Measurements from ENCODE around the gene TEX14.
A peak's percentile ranks its signal among the peaks of the same experiment; 100 is the strongest.

TEX14 gene

DNA sequence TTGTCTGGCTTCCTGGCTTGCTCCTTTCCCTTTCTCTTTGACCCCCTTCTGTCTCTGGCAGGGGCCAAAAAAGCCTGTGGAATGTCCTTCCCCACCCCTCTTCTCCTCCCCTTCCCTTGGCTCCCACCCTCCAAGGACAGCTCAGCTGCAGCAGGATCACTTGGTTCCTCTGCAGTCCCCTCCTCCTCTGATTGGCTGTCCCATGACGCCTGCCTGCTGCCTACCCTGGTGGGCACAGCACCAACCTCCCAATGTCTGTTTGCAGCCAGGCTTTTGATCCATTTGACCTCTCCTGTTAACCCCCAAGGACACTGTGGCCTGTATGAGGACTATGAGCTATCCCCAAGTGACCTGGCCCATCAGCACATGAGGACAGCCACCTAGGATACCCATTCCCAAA is 162.6 kb downstream of the TEX14 start:
- no peak for DNase-seq (ENCODE audit: low read depth)

DNA sequence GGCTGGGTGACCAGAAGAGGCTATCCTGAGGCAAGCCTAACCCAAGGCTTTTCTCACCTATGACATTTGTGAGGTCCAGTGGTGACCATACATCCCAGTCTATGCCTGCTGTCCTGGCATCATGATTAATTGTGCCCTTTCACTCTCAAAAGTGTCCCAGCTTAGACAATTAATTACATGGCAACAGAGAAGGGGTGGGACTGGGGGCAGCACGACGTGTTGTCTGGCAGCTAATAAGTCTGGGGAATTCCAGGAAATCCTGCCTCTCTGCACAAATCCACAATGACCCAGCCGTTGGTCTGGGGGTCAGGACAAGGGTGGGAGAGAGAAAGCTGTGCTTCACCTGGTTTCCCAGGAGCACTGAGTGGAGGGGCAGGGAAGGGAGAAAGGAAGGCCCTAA is 163.4 kb downstream of the TEX14 start:
- no peak for DNase-seq (ENCODE audit: low read depth)

GRCh38 chr17:58527949-58528348 is 163.9 kb downstream of the TEX14 start:
- no peak for DNase-seq (ENCODE audit: low read depth)

GRCh38 chr17:58527306-58527705 is 164.5 kb downstream of the TEX14 start:
- DNase-seq (ENCODE audit: low read depth) = no peak

DNA sequence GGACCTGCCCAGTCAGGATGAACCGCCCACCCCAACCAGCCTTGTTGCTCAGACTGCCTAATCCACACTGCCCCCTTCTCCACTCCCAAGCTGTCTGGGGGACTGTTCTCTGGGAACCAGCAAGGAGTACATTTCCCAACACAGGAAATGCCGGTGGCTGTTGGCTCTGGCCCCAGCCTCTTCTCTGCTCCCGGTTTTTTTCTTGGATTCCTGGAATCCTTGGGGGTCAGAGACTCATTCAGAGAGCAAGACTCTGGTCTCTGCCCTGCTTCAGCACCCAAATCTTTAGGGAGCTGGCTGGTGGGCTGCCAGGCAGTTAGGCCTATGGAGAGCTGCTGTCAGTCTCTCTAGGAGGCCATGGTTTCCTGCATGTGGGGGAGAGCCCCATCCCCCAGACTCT is 166.6 kb downstream of the TEX14 start:
- DNase-seq (ENCODE audit: low read depth) = no peak

- no peak for DNase-seq (ENCODE audit: low read depth)
Observed at GRCh38 chr17:58521680-58522079, 170.2 kb downstream of the TEX14 start.

DNA sequence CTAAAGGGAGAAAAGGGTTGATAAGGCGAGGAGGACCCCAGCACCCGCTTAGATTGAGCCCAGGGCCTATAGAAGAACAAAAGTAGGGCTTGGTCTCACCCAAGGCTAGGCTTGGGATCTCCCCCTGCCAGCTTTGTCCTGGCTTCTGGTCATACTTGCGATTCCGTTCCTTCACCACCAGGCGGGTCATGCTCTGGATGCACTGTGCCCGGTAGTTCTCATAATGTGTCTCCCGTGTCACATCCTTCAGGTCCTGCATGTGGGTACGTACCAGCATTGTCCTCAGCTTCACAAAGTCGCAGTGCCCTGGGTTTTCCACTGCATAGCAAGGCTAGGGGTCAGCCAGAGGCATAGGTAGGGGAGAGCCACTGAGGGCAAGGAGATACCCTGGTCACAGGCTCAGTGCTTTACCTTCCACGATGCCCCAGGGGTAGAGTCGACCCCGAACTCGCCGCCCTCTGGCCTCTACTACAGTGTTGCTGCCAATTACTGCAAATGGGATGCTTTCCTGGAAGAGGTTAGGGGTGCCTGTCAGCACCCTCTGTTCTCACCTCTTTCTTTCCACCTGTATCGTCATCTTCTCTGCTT is 170.9 kb downstream of the TEX14 start:
- DNase-seq (ENCODE audit: low read depth) = no peak

DNA sequence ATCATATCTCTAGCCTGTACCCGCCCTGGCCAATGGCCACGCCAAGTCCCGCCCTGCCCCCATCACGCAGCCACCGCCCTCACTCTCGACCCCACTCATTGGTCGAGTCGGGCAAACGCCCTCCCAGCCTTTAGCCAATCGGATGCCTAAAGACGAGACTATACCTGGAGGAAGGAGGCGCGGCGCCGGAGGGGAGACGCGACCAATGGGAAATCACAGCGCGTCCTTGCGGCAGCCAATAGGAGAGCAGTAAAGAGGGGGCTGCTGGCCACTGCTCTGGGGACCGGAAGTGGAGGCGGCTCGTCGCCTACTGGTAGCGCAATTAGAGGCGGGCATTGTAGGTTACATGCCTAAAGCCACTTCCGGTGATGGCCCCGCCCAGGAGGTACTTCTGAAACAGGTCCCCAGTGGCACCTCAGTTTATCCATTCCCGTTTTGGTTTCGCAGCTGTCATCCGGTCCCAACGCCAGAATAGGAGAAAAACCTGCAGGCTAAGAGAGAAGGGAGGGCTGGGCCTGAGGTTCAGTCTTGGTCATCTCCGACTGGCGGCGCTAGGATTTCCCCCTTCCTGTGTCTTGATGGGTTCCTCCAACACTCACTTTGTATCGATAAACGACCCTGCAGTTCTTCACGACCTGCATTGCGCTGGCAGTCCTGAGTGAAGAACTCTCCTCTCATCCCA is 173.8 kb downstream of the TEX14 start:
- peak; percentile 100 for DNase-seq (ENCODE audit: low read depth)

- no peak for DNase-seq (ENCODE audit: low read depth)
Observed at GRCh38 chr17:58517378-58517927, 174.4 kb downstream of the TEX14 start.

DNA sequence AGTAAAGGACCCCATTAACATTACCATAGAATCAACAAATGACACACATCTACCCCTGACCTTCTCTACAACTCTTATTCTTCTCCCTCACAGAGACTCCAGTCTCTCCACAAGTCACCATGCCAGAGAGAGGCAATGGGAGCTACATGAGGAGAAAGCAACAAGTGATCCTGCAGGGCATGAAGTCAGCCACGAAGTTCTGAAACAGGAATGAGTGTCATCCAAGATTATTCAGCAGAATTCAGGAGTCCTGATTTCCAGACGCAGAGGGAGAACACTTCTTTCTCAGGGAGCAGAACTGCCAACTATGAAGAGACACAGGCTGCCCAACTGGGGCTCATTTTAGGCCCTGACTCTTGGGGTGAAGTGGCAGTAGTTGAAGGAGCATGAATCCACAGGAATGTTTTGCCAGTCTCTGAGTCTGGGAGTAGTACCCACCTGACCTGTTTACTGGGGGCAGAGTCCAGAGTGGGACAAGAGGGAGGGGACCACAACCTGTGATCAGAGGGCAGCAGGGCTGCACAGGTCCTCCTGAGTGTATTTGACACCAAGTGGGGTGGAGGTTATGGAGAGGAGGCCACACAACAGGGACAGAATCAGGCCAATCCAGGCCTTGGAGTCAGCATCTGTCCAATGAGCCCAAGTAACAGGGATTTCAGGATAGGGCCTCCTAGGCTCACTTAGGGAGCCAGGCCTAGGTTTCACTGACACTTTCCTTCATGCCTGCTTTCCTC is 175.0 kb downstream of the TEX14 start:
- DNase-seq (ENCODE audit: low read depth) = no peak

- DNase-seq (ENCODE audit: low read depth) = no peak
Observed at GRCh38 chr17:58515286-58515685, 176.6 kb downstream of the TEX14 start.

- DNase-seq (ENCODE audit: low read depth) = no peak
Observed at GRCh38 chr17:58514770-58515157, 177.1 kb downstream of the TEX14 start.

GRCh38 chr17:58513965-58514769 is 177.7 kb downstream of the TEX14 start, which contains the start of gene MTMR4:
Gene MTMR4, minus strand, starts transcription at chr17:58514638. Its CDS starts 231 bp downstream, at chr17:58514407.
- peak; percentile 74 for DNase-seq (ENCODE audit: low read depth)

DNA sequence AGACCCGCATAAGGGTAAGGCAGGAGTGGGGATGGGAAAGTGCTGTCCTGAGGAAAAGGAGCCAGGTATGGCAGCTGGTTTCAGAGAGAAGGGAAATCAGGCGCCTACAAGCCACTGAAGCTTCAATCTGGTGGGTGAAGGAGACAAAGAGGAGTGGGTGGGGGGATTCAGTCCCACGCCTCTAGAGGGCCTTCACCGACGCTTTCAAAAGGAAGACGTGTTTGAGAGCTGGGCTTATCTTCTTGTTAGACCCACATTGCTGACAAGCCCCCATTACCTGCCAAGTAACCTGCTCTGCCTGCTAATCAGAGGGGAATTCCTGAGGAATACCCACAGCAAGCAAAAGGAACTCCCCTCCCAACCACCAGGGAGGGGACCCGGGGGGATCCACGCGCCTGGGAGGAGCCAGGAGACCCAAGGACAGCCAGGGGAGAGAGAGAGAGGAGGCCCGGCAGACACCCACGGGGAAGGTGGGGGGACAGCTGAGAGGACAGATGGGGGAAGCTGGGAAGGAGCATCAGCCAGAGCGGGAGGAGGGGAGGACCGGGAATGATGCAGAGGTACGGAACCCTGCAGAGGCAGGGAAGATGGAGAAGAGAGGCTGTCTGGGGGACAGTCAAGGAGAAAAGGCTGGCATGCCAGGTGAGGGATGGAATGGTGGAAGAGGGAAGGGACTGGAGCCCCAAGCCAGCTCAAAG is 178.4 kb downstream of the TEX14 start:
- peak; percentile 25 for DNase-seq (ENCODE audit: low read depth)

GRCh38 chr17:58510075-58510474 is 181.8 kb downstream of the TEX14 start:
- DNase-seq (ENCODE audit: low read depth) = no peak

GRCh38 chr17:58508341-58509067 is 183.3 kb downstream of the TEX14 start:
- DNase-seq (ENCODE audit: low read depth) = no peak

DNA sequence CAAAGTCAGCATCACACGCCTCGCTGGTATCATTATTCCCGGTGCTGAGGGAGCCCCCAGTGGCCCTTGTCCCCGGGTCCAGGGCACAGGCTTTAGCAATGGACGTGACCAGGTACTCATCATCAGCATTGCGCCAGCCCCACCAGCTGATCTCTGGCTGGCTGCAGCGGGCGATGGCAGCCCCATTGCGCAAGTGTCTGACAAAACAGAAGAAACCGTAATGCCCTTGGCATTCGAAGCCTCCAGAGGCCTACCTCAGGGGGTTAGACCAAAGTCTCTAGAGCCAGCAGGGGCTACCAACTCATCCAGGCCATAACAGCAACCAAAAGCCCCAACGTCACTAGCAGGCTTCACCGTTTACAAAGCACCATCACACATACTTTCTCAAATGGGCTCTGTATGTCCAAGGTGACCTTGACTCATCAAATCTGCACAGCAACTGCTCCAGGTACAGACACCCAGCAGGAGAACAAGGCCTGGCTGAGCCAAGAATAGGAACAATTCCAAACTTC is 184.7 kb downstream of the TEX14 start:
- DNase-seq (ENCODE audit: low read depth) = no peak
